BLaER1 treated with 17β-estradiol and CSF1 and Interleukin-3, amounts not matched to agents 10 nM and 100 nM (cell line): Measurements from ENCODE around the gene EMILIN2.

Source experiments
- H3K27ac ChIP-seq, 11 experiments: shearing (Covaris generic); formaldehyde crosslinking; 2 replicates each; pipeline ENCODE4 v1.8.1; 2022
- H3K27me3 ChIP-seq, 11 experiments: shearing (Covaris generic); formaldehyde crosslinking; 2 replicates each; pipeline ENCODE4 v1.8.1; 2022
- H3K36me3 ChIP-seq, 11 experiments: shearing (Covaris generic); formaldehyde crosslinking; 2 replicates each; pipeline ENCODE4 v1.8.1; 2022
- H3K4me1 ChIP-seq, 10 experiments: shearing (Covaris generic); formaldehyde crosslinking; 2 replicates each; pipeline ENCODE4 v1.8.1; 2022
- H3K4me2 ChIP-seq, 11 experiments: shearing (Covaris generic); formaldehyde crosslinking; 2 replicates each; pipeline ENCODE4 v1.8.1; 2022
- H3K4me3 ChIP-seq, 10 experiments: shearing (Covaris generic); formaldehyde crosslinking; 2 replicates each; pipeline ENCODE4 v1.8.1; 2022
- H3K9ac ChIP-seq, 11 experiments: shearing (Covaris generic); formaldehyde crosslinking; 2 replicates each; pipeline ENCODE4 v1.8.1; 2022
- H3K9me3 ChIP-seq, 11 experiments: shearing (Covaris generic); formaldehyde crosslinking; replicated peaks in 1 of 11; 2 replicates each; pipeline ENCODE4 v1.8.1; 2022
- H4K20me1 ChIP-seq, 11 experiments: shearing (Covaris generic); formaldehyde crosslinking; 2 replicates each; pipeline ENCODE4 v1.8.1; 2022
- Cebpa-rat ChIP-seq, 11 experiments: shearing (Covaris generic); IDR thresholded peaks; 2 replicates each; pipeline ENCODE4 v1.8.1; 2022

The EMILIN2 gene

GRCh38 chr18:2874765-2875164 is 28.0 kb downstream of the EMILIN2 start:
- Histone ChIP-seq H3K4me1 (peaks cover 24 to 86% (median 30%) of the 10 kb centered on the region in 10 experiments), H3K4me2 (peak overlapping the region in 6 of 11 experiments; percentile 41 to 60 (median 48); a peak in 10 of 22 replicates), H3K27me3 (peaks cover 0 to 9% (median 0%) of the 10 kb centered on the region in 11 experiments; a peak in 2 of 22 replicates), H4K20me1 (peaks cover 0 to 100% (median 0%) of the 10 kb centered on the region in 11 experiments; a peak in 6 of 22 replicates), H3K9me3 (no peaks in the 10 kb centered on the region), H3K36me3 (peaks cover 0 to 70% (median 0%) of the 10 kb centered on the region in 11 experiments; a peak in 6 of 22 replicates), H3K4me3 (no peak overlapping the region), H3K27ac (no peak overlapping the region), H3K9ac (no peak overlapping the region)
- TF ChIP-seq Cebpa-rat (IDR thresholded peaks at IDR 0.05): no peak

GRCh38 chr18:2878656-2879330 is 32.0 kb downstream of the EMILIN2 start:
- Histone ChIP-seq H3K27ac (no peak overlapping the region), H3K36me3 (peaks cover 0 to 46% (median 0%) of the 10 kb centered on the region in 11 experiments; a peak in 5 of 22 replicates), H3K4me1 (peaks cover 65 to 100% (median 70%) of the 10 kb centered on the region in 10 experiments), H3K9me3 (no peaks in the 10 kb centered on the region), H3K27me3 (peaks cover 0 to 9% (median 0%) of the 10 kb centered on the region in 11 experiments; a peak in 2 of 22 replicates), H4K20me1 (peaks cover 0 to 100% (median 0%) of the 10 kb centered on the region in 11 experiments; a peak in 6 of 22 replicates), H3K4me3 (no peak overlapping the region), H3K4me2 (peak overlapping the region; percentile 14 to 92 (median 64)), H3K9ac (no peak overlapping the region)
- no peak for TF ChIP-seq Cebpa-rat (IDR thresholded peaks at IDR 0.05)

GRCh38 chr18:2879889-2880288 is 33.1 kb downstream of the EMILIN2 start:
- H3K4me3 ChIP-seq: no peak overlapping the region; a peak in 1 of 20 replicates
- peak overlapping the region; percentile 84 to 98 (median 91) for H3K4me2 ChIP-seq
- peak overlapping the region in 5 of 11 experiments; percentile 33 to 68 (median 58); a peak in 4 of 22 replicates for H3K27ac ChIP-seq
- no peak for TF ChIP-seq Cebpa-rat (IDR thresholded peaks at IDR 0.05)
- H3K9ac ChIP-seq: peak overlapping the region in 3 of 11 experiments; percentile 47 to 52 (median 47); a peak in 4 of 22 replicates
- peaks cover 0 to 100% (median 0%) of the 10 kb centered on the region in 11 experiments; a peak in 6 of 22 replicates for H4K20me1 ChIP-seq
- peaks cover 0 to 52% (median 0%) of the 10 kb centered on the region in 11 experiments; a peak in 7 of 22 replicates for H3K36me3 ChIP-seq
- H3K27me3 ChIP-seq: peaks cover 0 to 9% (median 0%) of the 10 kb centered on the region in 11 experiments; a peak in 2 of 22 replicates
- H3K4me1 ChIP-seq: peaks cover 66 to 100% (median 79%) of the 10 kb centered on the region in 10 experiments
- no peaks in the 10 kb centered on the region; a peak in 1 of 22 replicates for H3K9me3 ChIP-seq

- Histone ChIP-seq H4K20me1 (peaks cover 0 to 100% (median 0%) of the 10 kb centered on the region in 11 experiments; a peak in 6 of 22 replicates), H3K36me3 (peaks cover 0 to 58% (median 0%) of the 10 kb centered on the region in 11 experiments; a peak in 7 of 22 replicates), H3K4me1 (peaks cover 60 to 96% (median 80%) of the 10 kb centered on the region in 10 experiments), H3K27ac (peak overlapping the region in 10 of 11 experiments; percentile 21 to 72 (median 62); a peak in 17 of 22 replicates), H3K4me2 (peak overlapping the region; percentile 84 to 98 (median 91)), H3K4me3 (peak overlapping the region in 2 of 10 experiments; percentile 7 to 22; a peak in 2 of 20 replicates), H3K9me3 (peaks cover 0 to 3% (median 0%) of the 10 kb centered on the region in 11 experiments; a peak in 2 of 22 replicates), H3K9ac (peak overlapping the region in 8 of 11 experiments; percentile 2 to 64 (median 50); a peak in 9 of 22 replicates), H3K27me3 (peaks cover 0 to 9% (median 0%) of the 10 kb centered on the region in 11 experiments; a peak in 2 of 22 replicates)
- no peak for TF ChIP-seq Cebpa-rat (IDR thresholded peaks at IDR 0.05)
Observed at GRCh38 chr18:2880473-2880872, 33.7 kb downstream of the EMILIN2 start.

- H3K9ac ChIP-seq: peak overlapping the region; percentile 21 to 64 (median 49); a peak in 18 of 22 replicates
- H3K4me3 ChIP-seq: peak overlapping the region in 4 of 10 experiments; percentile 1 to 8 (median 4); a peak in 4 of 20 replicates
- TF ChIP-seq Cebpa-rat (IDR thresholded peaks at IDR 0.05): no peak
- H4K20me1 ChIP-seq: peaks cover 0 to 100% (median 0%) of the 10 kb centered on the region in 11 experiments; a peak in 6 of 22 replicates
- peaks cover 0 to 66% (median 0%) of the 10 kb centered on the region in 11 experiments; a peak in 7 of 22 replicates for H3K36me3 ChIP-seq
- H3K4me2 ChIP-seq: peak overlapping the region; percentile 84 to 98 (median 91)
- peak overlapping the region; percentile 33 to 72 (median 64); a peak in 21 of 22 replicates for H3K27ac ChIP-seq
- H3K27me3 ChIP-seq: peaks cover 0 to 9% (median 0%) of the 10 kb centered on the region in 11 experiments; a peak in 2 of 22 replicates
- peaks cover 55 to 91% (median 75%) of the 10 kb centered on the region in 10 experiments for H3K4me1 ChIP-seq
- peaks cover 0 to 8% (median under 1%) of the 10 kb centered on the region in 11 experiments; a peak in 8 of 22 replicates for H3K9me3 ChIP-seq
Observed at GRCh38 chr18:2881088-2881839, 34.5 kb downstream of the EMILIN2 start.

GRCh38 chr18:2881840-2882195 is 35.0 kb downstream of the EMILIN2 start:
- peak overlapping the region; percentile 84 to 98 (median 91) for H3K4me2 ChIP-seq

GRCh38 chr18:2882201-2882600 is 35.4 kb downstream of the EMILIN2 start:
- TF ChIP-seq Cebpa-rat (IDR thresholded peaks at IDR 0.05): no peak

More at GRCh38 chr18:2881840-2882195, 35.0 kb downstream of the EMILIN2 start:
- peaks cover 0 to 100% (median 0%) of the 10 kb centered on the region in 11 experiments; a peak in 6 of 22 replicates for H4K20me1 ChIP-seq
- H3K4me1 ChIP-seq: peaks cover 55 to 89% (median 74%) of the 10 kb centered on the region in 10 experiments
- peaks cover 0 to 70% (median 0%) of the 10 kb centered on the region in 11 experiments; a peak in 7 of 22 replicates for H3K36me3 ChIP-seq
- TF ChIP-seq Cebpa-rat (IDR thresholded peaks at IDR 0.05): no peak
- H3K9ac ChIP-seq: peak overlapping the region in 10 of 11 experiments; percentile 10 to 54 (median 38); a peak in 8 of 22 replicates
- H3K27me3 ChIP-seq: peaks cover 0 to 9% (median 0%) of the 10 kb centered on the region in 11 experiments; a peak in 2 of 22 replicates
- H3K27ac ChIP-seq: peak overlapping the region in 10 of 11 experiments; percentile 33 to 72 (median 66); a peak in 18 of 22 replicates
- peaks cover 0 to 14% (median 6%) of the 10 kb centered on the region in 11 experiments; a peak in 14 of 22 replicates for H3K9me3 ChIP-seq
- no peak overlapping the region for H3K4me3 ChIP-seq

More at GRCh38 chr18:2882201-2882600, 35.4 kb downstream of the EMILIN2 start:
- Histone ChIP-seq H3K27ac (peak overlapping the region in 9 of 11 experiments; percentile 33 to 72 (median 68); a peak in 14 of 22 replicates), H3K27me3 (peaks cover 0 to 9% (median 0%) of the 10 kb centered on the region in 11 experiments; a peak in 2 of 22 replicates), H3K9ac (peak overlapping the region in 3 of 11 experiments; percentile 10 to 32 (median 29); a peak in 3 of 22 replicates), H3K4me3 (no peak overlapping the region), H3K36me3 (peaks cover 0 to 70% (median 0%) of the 10 kb centered on the region in 11 experiments; a peak in 7 of 22 replicates), H3K9me3 (peaks cover 0 to 18% (median 10%) of the 10 kb centered on the region in 11 experiments; a peak in 17 of 22 replicates), H3K4me2 (peak overlapping the region; percentile 84 to 98 (median 91)), H4K20me1 (peaks cover 0 to 100% (median 0%) of the 10 kb centered on the region in 11 experiments; a peak in 6 of 22 replicates), H3K4me1 (peaks cover 55 to 89% (median 73%) of the 10 kb centered on the region in 10 experiments)
